ENCODE results near the gene MAGEA3. TPM values are rescaled to one million over a fixed set of nuclear protein-coding genes. Genes with fewer than 3 reads are reported as not detected.
"Not testable (repeated sequence)": the region's sequence is repeated elsewhere in the genome, so short reads cannot be mapped to it uniquely, and the experiment has no call there.

The MAGEA3 gene
- total and polyA plus RNA-seq, 2 of the 8 experiments (the other 6 are each of a cell fraction or from before 2014, with no cell fraction given) = 0.06 TPM; not detected in 1

DNA sequence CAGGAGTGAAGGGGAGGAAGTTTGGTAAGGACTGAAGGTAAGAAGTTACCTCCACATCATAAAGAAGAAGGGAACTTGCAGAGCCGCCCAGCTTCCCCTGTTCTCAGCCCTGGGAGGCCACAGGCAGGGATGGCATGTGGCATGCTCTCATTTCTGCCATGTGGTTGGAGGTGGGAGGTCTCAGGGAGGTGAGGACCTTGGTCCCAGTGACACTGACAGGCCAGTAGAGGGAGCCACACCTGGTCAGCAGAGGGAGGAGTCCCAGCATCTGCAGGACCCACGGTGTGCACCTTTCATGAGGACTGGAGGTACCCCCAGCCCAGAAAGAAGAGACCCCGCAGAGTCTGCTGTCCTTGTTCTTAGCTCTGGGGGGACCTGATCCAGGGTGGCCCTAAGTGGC, 17.6 kb upstream of the MAGEA3 start:
- no CpG with 5 or more reads among the region's 3 CpGs for WGBS, 2 experiments (ENCODE audit: extremely low coverage in 1 of 2, insufficient coverage in 1 of 2, insufficient read length in 1 of 2, insufficient replicate concordance in 2 of 2, low coverage in 1 of 2, low lambda C conversion rate in 2 of 2, missing lambda C conversion rate in 1 of 2)
- H2BK120ac ChIP-seq (replicated peaks; ENCODE audit: low read depth, low read length); H3K23ac ChIP-seq (ENCODE audit: insufficient read length); H2AFZ ChIP-seq (ENCODE audit: low read length); H3K79me1 ChIP-seq (ENCODE audit: low read depth, low read length); DNase-seq (ENCODE audit: low read depth in 1 of 2, low spot score in 2 of 2); H3K27me3 ChIP-seq (replicated peaks in 1 of 4; ENCODE audit: control insufficient read depth in 3 of 4, extremely low read depth in 1 of 4, insufficient read depth in 3 of 4, low read length in 3 of 4); H2AK5ac ChIP-seq (ENCODE audit: low read depth, low read length); CTCF ChIA-PET (ENCODE audit: partially characterized antibody); H3K4ac ChIP-seq (replicated peaks; ENCODE audit: insufficient read length, low read depth, low read length); H2BK20ac ChIP-seq (ENCODE audit: low read length); H3K18ac ChIP-seq (ENCODE audit: extremely low read depth, low read length); H3K4me3 ChIP-seq (ENCODE audit: extremely low read depth in 1 of 4, insufficient read depth in 2 of 4, low read depth in 3 of 4, low read length in 4 of 4); H3K14ac ChIP-seq (ENCODE audit: insufficient read length); H2BK15ac ChIP-seq (ENCODE audit: low read length); H3K56ac ChIP-seq (replicated peaks; ENCODE audit: insufficient read length, low read depth, low read length); H3K9ac ChIP-seq (replicated peaks in 1 of 4; ENCODE audit: extremely low read depth in 1 of 4, low read depth in 3 of 4, low read length in 3 of 4); H2BK12ac ChIP-seq (ENCODE audit: low read depth, low read length); H4K20me1 ChIP-seq (replicated peaks in 1 of 2; ENCODE audit: control insufficient read depth in 1 of 2, insufficient read depth in 2 of 2, low read length in 2 of 2); H2BK5ac ChIP-seq (ENCODE audit: low read depth, low read length); H3K4me1 ChIP-seq (replicated peaks in 1 of 4; ENCODE audit: control insufficient read depth in 3 of 4, insufficient read depth in 4 of 4, low read length in 3 of 4); H3K4me2 ChIP-seq (ENCODE audit: insufficient read depth in 1 of 2, low read depth in 2 of 2, low read length in 2 of 2); H3K9me3 ChIP-seq (ENCODE audit: insufficient read depth in 2 of 2, low read depth in 1 of 2, low read length in 1 of 2); H3K36me3 ChIP-seq (ENCODE audit: control insufficient read depth in 2 of 4, insufficient read depth in 4 of 4, low read length in 3 of 4); H3K23me2 ChIP-seq (ENCODE audit: low read depth, low read length); H4K5ac ChIP-seq (ENCODE audit: insufficient read length, low read depth, low read length); H3K27ac ChIP-seq (ENCODE audit: low read depth, low read length); H3K79me2 ChIP-seq (ENCODE audit: control insufficient read depth in 1 of 2, insufficient read depth in 2 of 2, low read length in 2 of 2); H4K91ac ChIP-seq (replicated peaks; ENCODE audit: insufficient read length, low read length); POLR2A ChIA-PET (ENCODE audit: partially characterized antibody); H4K8ac ChIP-seq (ENCODE audit: extremely low read depth, insufficient read depth, low read length): not testable (repeated sequence)
- FAIRE-seq = peak; percentile 94

DNA sequence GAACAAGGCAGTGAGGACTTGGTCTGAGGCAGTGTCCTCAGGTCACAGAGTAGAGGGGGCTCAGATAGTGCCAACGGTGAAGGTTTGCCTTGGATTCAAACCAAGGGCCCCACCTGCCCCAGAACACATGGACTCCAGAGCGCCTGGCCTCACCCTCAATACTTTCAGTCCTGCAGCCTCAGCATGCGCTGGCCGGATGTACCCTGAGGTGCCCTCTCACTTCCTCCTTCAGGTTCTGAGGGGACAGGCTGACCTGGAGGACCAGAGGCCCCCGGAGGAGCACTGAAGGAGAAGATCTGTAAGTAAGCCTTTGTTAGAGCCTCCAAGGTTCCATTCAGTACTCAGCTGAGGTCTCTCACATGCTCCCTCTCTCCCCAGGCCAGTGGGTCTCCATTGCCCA, 1.8 kb downstream of the MAGEA3 start:
- POLR2A ChIA-PET (ENCODE audit: partially characterized antibody); H3K4ac ChIP-seq (replicated peaks; ENCODE audit: insufficient read length, low read depth, low read length); H3K23ac ChIP-seq (ENCODE audit: insufficient read length); H4K5ac ChIP-seq (ENCODE audit: insufficient read length, low read depth, low read length); H3K9me3 ChIP-seq (ENCODE audit: insufficient read depth in 2 of 2, low read depth in 1 of 2, low read length in 1 of 2); H4K91ac ChIP-seq (replicated peaks; ENCODE audit: insufficient read length, low read length); H3K9ac ChIP-seq (replicated peaks in 1 of 4; ENCODE audit: extremely low read depth in 1 of 4, low read depth in 3 of 4, low read length in 3 of 4); H3K56ac ChIP-seq (replicated peaks; ENCODE audit: insufficient read length, low read depth, low read length); H3K27me3 ChIP-seq (replicated peaks in 1 of 4; ENCODE audit: control insufficient read depth in 3 of 4, extremely low read depth in 1 of 4, insufficient read depth in 3 of 4, low read length in 3 of 4); H2BK120ac ChIP-seq (replicated peaks; ENCODE audit: low read depth, low read length); H3K27ac ChIP-seq (ENCODE audit: low read depth, low read length); FAIRE-seq; H3K4me1 ChIP-seq (replicated peaks in 1 of 4; ENCODE audit: control insufficient read depth in 3 of 4, insufficient read depth in 4 of 4, low read length in 3 of 4); CTCF ChIA-PET (ENCODE audit: partially characterized antibody); H3K36me3 ChIP-seq (ENCODE audit: control insufficient read depth in 2 of 4, insufficient read depth in 4 of 4, low read length in 3 of 4); H3K14ac ChIP-seq (ENCODE audit: insufficient read length); H4K8ac ChIP-seq (ENCODE audit: extremely low read depth, insufficient read depth, low read length); H3K79me2 ChIP-seq (ENCODE audit: control insufficient read depth in 1 of 2, insufficient read depth in 2 of 2, low read length in 2 of 2); H3K23me2 ChIP-seq (ENCODE audit: low read depth, low read length); H2BK5ac ChIP-seq (ENCODE audit: low read depth, low read length); H4K20me1 ChIP-seq (replicated peaks in 1 of 2; ENCODE audit: control insufficient read depth in 1 of 2, insufficient read depth in 2 of 2, low read length in 2 of 2); H3K4me2 ChIP-seq (ENCODE audit: insufficient read depth in 1 of 2, low read depth in 2 of 2, low read length in 2 of 2); H2BK12ac ChIP-seq (ENCODE audit: low read depth, low read length); H2BK15ac ChIP-seq (ENCODE audit: low read length); H2AFZ ChIP-seq (ENCODE audit: low read length); H3K79me1 ChIP-seq (ENCODE audit: low read depth, low read length); H3K4me3 ChIP-seq (ENCODE audit: extremely low read depth in 1 of 4, insufficient read depth in 2 of 4, low read depth in 3 of 4, low read length in 4 of 4); H2BK20ac ChIP-seq (ENCODE audit: low read length); H2AK5ac ChIP-seq (ENCODE audit: low read depth, low read length); DNase-seq (ENCODE audit: low read depth in 1 of 2, low spot score in 2 of 2); H3K18ac ChIP-seq (ENCODE audit: extremely low read depth, low read length): not testable (repeated sequence)
- WGBS, 2 experiments (ENCODE audit: extremely low coverage in 1 of 2, insufficient coverage in 1 of 2, insufficient read length in 1 of 2, insufficient replicate concordance in 2 of 2, low coverage in 1 of 2, low lambda C conversion rate in 2 of 2, missing lambda C conversion rate in 1 of 2) = 100% methylated on average over 1 of the region's 5 CpGs; no CpG with 5 or more reads in 1 of the 2 experiments

Measured in H1 (cell line).